SW 1271 (cell line): Measurements from ENCODE around the gene CUZD1.

ENCODE experiments used
- DNase-seq, 2 experiments: peaks; one replicate each; lab custom pipeline; 2025; lab: John Stamatoyannopoulos, UW

Gene CUZD1

DNA sequence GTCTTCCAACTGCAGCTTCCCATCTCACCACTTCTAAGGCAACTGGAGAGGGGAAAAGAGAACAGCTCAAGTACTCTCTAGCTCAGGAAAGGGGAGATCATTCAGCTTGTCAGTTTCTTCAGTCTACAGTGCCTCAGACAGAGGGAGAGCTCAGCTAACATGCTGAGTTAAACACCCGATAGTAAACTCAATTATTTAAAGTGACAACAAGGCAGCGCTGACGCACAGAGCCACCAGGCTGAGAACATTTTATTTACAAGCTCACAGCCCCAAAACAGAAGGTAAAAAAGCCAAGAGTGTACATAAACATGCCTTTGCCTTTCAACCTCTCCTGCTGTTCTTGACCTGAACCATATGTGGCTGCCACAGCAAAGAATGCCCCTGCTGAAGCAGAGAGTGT lies 10.1 kb upstream of the CUZD1 start:
- DNase-seq, result peak in 1 of 2 experiments; percentile 37

DNA sequence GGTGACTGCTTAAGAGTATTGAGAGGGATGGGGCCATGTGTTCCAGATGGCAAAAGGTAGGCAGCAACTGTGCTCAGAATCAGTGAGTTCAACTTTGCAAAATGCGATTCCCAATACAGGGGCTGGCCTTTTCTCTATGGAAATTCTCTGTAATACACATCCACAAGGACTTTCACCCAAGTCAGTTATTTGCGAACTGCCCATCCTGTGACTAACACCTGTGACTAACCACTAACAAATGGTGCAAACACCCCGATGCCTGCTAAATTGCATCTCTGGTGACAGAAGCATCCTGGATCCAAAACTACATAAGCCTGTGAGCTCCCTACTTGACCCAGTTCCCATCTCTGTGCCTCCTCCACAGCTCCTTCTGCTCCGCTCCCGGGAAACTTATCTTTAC lies 9.0 kb upstream of the CUZD1 start:
- peak; percentile 77 to 88 for DNase-seq

DNA sequence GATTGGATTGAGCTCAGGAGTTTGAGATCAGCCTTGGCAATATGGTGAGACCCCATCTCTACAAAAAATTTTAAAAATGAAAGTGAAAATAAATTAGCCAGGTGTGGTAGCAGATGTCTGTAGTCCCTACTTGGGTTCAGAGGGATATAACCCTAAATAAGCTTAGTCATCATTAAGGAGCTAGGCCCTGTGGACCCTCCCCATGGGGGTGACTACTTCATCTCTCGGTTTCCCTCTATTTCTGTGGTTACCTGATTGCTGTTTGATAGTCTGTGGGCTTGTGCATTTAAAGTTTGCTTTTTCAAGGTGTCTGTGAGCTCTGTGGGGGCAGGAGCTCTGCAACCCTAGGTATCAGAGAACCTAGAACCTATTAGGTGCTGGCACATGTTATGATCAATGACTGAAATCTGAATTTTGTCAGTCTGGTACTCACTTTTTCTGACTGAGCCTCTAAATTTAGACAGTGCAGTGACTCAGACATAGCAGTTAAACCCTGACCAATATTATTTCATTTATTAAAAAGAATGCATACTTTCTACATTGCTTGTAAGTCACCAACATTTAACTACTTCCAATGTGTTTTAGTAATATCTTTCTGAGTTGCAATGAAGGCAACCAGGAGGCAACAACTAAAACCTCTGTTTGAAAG lies 8.1 kb upstream of the CUZD1 start:
- no peak for DNase-seq

DNA sequence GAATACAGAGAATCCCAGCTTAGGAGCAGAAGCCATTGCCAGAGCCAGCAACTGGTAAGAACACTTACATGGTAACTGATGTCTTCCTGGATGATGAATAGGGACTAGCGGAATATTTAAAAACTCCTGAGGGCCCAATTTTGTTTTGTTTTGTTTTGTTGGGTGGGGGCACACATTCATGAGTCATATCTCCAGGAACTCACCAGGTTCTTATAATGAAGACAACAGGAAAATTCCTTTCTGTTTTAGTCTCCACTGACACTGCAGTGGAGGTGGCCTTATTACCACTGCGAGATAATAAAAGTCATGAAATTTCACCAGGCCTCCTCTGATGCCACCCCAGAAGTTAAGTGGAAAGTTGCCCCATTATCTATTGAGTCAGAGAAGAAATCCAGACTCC lies 6.6 kb upstream of the CUZD1 start:
- peak in 1 of 2 experiments; percentile 69 for DNase-seq

DNA sequence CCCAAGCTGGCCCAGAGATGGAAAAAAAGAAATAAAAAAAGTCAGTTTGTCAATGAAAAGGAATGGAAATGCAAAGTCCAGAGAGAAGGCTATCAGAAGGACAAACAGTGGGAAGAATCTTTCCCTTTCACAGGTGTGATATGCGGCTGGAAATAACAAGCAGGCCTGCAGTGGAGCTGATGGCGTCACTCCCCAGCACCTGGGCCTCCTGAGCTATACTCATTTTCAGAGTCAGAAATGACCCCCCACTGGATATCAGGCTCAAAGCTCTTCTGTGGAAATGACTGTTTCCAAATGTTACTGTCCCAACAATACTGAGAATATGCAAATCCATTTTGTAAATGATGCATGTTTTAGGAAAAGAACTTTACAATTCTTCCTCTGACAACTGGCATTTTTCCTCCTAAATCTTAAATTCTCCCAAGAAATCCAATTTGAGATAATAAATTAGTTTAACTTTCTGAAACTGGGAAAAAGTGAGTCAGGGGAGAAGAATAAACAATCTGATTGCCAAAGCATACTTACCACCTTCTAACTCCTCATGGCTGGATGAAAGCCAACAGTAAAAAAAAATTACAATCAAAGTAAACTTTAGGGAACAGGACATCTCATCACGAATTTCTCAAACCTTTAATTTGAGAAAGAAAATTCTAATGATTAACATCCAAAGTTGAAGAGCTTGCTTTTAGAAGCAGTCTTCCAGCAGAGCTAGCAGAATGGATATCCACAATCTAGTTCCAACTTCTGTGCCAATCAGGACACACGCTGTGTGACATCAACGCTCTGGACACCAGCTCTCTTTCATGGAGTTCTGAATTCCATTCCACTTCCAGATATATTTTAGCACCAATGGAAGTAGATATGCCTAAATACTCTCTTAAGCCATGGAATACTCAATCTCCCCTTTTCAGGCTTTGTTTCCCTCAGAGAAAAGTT lies 5.3 kb upstream of the CUZD1 start:
- DNase-seq, result peak in 1 of 2 experiments; percentile 10

DNA sequence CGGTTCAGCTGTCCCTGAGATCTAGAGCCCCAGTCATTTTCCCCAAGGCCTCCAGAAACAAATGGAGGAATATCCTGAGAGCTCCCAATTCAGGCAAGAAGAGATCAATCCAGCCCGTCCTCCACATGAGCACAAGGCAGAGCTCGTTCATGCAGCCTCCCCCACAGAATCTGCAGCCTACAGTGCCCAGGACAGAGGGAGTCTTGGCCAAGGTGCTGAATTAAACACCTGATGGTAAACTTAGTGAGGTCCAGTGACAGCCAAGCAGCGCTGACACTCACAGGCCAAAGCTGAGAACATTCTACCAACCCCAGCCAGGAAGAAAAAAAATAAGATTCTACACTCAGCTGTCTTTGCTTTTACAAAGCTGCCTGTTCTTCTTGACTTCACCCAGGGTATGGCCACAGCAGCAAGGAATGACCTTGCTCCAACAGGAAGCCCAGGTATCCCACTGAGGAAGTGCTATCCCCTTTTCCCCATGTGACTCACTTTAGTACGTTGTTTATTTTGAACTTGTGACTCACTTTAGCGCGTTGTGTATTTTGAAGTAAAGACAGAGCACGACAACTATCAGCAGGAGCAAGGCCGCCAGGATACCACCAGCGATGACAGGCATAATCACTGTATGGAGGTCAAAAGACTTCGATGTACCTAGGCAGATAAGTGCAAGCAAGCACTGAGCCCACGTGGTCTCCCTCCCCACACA lies 4.4 kb upstream of the CUZD1 start:
- DNase-seq, result peak in 1 of 2 experiments; percentile 10

DNA sequence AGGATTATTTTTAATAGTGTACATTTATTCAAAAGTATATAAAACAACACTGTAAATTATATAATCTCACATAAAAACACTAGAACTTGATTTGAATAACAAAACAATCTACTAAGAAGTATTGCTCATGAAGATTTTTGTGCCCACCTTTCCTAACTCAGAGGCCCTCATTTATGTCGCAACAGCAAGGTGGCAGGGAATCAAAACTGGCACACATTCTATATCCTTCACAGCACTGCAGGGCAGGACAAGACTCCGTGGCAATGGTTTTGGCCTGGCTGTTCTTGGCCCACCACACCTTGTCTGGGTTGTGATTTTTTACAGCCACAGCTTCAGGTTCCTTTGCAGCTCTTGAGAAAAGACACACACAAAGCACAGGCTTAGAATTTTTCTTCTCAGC lies 3.4 kb upstream of the CUZD1 start:
- DNase-seq, result no peak

DNA sequence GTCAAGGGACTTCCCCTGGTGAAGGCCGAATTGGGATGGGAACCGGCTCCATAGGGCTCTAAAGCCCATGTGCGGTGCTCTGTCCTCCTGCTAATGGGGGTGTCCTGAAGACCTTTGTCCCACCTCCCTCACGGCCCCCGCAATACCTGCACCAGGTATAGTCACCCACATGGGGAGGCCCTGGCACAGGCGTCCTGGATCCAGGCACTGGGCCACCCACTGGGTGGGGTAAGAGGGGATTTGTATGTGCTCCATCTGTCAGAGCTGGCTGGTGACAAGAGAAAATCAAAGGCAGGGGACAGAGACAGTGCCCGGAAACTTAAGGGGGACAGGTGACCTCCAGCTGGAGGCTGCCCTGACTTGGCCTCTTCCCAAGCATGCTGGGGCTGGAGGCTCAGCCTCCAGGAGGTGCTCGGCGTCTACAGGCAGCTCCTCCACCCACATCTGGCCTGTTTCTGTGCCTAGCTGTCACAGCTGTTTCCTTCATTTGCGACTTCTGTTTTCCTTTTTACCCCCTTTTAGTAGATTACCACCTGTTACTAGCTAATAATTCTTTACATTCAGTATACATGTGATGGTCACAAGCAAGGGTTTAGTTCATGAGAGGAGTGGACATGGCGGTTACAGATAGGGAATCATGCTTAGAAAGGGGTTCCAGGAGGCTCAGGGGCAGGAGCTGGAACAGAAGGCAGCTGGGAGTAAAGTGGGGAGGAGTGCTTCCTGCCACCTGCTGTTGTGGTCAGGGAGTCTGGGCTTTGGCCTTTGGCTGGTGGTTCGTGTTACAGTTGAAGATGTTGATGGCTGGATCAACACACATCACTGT lies 2.3 kb upstream of the CUZD1 start:
- peak in 1 of 2 experiments; percentile 16 for DNase-seq

DNA sequence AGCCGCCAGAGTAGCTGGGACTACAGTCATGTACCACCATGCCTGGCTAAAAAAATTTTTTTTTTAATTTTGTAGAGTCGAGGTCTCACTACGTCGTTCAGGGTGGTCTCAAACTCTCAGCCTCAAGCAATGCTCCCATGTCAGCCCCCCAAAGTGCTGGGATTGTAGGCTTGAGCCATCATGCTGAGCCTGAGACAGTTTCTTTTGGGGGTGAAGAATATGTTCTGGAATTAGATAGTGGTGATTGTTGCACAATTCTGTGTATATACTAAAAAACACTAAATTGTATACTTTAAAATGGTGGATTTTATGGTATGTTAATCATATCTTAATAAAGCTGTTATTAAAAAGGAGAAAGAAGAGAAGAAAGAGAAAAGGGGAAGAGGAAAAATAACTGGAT lies 1.5 kb downstream of the CUZD1 start:
- DNase-seq, result no peak

DNA sequence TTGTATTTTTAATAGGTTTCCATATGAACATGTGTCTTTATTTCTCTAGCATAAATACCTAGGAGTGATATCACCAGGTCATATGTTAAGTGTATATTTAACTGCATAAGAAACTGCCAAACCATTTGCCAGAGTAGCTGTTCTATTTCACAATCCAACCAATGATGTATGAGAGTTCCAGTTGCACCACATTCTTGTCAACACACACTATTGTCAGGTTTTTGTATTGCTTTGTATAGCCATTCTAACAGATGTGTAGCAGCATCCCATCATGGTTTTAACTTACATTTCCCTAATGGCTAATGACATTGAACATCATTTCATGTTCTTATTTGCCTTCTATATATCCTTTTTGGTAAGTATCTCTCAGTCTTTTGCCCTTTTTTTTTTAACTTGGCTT lies 4.1 kb downstream of the CUZD1 start:
- DNase-seq, result no peak

DNA sequence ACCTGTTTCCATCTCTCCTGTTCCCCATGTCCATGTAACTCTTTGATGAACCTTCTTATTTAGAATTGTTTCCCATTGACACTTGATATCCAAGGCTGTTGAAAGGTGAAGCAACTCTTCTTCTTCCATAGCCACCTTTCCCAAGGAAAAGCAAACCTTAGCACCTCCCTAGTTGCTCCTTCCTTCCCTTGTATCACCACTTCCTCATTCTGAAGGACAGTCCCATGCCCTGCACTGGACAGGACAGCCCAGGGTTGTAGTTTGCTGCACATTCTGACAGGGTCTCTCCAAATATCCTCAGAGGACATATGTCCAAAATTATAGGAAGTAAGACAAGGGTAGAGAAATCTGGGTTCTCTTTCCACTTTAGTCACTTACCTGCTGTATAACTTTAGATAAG lies 6.2 kb downstream of the CUZD1 start:
- no peak for DNase-seq

DNA sequence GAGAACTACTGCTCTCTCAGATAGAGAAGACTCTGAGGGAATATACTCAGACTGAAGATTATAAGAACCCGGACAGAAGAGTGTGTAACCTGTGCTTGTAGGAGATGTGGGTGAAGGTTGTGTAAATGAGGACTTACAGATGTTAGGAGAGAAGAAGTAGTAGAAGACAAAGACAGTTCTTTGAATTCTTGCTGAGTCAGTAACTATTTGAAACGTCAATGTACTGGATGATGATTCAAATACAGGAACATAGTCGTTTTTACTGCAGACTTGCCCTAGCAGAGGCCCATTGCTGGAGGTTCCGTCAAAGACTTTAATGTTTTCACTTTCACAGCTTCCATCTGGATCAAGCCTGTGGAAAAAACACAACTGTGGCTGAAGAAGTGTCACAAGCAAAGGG lies 6.8 kb downstream of the CUZD1 start:
- DNase-seq, result no peak

DNA sequence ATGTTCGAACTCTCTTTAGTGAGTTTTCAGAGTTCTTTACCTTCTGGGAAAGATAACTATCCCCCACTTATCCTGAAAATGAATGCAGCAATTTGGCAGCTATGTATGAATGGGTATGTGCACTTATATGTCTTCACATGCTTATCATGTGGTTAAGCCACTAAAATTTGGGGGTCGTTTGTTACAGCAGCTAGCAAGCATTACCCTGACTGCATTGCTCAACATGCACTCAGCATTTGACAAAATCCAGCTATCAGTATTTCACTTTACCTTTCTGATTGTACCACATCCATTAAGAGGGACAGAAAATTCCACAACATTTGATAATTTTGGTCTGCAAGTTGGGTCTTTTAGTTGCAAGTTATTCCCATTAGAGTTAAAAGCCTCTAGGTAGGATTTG lies 9.7 kb downstream of the CUZD1 start:
- DNase-seq, result no peak

DNA sequence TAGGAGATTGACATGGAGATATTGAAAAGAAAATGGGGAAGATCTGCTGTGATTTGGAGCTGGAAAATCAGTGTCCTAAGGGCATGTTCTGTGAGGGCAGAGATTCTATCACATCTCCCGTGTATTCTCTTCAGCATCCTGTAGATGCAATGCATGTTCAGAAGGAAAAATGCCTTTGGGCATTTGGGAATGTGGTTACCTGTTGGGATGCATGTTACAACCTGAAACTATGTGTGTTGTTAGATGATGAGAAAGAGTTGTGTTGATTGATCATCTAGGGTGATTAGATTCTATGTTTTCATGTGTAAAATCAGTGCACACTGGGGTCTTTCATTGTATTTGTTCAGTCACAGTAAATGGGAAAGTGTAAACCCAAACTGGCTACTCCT lies 14.7 kb downstream of the CUZD1 start:
- DNase-seq, result no peak

DNA sequence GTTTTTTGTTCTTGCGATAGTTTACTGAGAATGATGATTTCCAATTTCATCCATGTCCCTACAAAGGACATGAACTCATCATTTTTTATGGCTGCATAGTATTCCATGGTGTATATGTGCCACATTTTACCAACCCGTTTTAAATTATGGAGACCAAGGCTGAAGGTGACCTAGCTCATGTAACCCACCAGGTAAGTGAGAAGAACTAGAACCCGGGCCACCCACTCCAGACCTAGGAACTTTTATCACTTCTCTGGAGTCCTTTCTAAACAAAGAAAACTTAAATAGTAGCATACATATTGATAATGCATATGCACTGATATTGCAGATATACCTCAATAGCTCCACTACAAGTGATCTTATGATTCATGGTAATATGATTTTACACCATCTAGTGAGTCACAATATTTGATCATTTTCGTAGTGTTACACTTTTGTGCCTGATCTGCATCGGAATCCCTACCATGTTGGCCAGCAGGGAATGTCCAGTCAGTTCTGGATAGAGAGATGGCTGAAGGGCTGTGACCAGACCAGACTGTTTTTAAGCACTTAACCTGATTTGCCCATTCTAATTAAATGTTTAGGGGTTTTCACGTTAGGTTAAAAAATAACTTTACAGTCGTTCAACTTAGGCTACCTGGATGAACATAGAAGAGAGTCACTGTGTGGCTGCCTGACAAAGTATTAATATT lies 15.2 kb downstream of the CUZD1 start:
- no peak for DNase-seq

DNA sequence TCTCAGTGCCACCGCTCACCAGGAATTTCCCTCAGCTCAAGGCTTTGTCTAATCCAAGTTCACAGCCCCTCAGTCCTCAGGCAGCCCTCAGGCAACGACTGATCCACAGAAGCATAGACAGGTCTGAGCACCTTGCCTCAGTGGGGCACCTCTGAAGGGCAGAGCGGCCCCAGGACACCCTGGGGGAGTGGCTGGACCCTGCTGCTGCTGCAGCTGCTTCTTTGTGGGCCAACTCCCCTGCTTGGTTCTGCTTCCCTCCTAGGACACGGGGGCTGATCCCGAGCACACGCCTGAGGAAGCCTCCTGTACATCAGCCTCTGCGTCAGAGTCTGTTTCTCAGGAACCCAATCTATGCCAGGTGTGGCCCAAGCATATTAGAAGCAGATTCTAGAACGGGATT lies 16.2 kb downstream of the CUZD1 start:
- DNase-seq, result no peak

DNA sequence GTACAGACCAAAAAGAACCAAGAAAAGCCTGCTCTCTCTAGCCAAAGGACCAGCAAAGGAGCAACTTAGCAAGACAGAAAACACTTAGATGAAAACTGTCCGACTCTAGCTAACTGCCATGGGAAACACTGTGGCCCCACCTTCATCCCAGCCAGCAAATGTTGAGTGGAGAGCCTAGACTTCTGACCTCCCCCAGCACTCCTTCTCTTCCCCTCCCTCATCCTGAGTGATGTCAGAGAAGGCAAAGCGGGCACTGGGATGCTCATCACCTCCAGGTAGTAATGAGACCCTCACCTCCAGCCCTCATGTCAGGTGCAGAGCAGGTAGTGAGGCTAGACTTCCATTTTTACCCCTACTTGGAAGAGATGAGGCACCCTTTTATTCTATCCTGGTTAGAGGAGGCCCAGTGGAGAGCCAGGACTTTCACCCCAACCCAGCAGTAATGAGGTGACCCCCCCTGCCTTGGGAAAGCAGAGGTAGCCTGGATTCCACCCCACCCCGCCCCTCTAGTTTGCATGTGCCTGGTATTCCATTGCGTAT lies 16.9 kb downstream of the CUZD1 start:
- DNase-seq, result no peak

DNA sequence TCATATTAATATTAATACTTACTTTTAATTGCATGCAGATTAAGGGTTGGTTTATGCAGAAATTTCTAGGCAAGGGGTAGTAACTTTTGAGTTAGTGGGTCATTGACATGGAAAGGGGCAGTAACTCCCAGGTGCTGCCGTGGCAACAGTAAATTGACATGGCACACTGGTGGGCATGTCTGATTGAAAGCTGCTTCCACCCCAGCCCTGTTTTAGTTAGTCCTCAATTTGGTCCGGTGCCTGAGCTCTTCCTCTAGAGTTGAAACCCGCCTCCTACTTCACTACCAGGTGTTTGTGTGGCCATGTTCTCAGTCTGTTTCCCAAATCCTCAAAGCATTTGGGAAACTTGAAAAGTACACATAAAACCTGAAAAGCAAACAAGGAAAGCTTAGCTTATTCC lies 18.4 kb downstream of the CUZD1 start:
- DNase-seq, result no peak

DNA sequence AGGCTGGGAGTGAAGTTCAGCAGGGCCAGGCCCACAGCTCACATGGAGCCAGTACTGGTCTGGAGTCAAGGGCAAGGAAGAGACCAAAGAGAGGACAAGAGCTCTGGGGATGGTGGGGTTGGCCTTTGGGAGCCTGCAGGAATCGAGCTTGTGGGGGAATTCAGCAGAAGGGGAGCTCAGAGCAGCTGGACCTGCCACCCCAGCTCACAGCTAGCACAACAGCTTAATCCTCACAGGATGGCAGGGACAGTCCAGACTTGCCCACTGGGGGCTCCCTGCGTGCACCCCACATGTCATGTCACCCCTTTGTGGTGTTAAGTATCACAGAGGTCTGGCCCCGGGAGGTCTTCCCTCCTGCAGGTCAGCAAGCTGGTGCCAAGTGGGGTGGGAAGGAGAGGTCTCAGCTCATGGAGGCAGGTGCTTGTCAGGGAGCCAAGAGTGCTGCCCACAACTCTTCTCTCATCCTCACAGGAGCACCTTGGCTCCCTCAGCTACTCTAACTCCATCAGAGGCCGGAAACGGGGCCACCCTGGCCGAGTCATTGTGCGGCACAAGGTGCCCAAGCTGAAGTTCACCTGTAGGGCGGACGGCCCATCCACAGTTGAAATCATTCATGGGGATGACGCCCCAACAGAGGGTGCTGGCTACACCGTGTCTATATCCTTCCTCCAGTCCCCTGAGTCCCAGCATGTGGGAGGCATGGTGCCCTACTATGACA lies 22.5 kb downstream of the CUZD1 start:
- no peak for DNase-seq

DNA sequence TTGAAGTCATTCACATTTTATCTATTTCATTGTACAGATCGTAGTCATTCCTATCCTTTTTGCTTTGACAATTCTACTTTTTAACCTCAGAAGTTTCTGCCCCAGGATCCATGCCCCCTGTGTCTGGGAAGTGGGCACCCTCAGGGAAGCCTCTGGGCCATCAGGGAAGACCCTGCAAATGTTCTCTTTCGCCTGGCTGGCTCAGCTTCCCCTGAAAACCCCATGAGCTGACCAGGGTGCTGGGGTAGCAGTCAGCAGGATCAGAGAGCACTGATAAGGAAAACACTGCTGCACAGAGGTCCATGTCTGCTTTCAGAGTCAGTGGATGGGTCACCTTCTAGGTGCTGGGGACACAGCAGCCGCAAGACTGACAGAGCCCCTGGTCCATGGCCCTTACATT lies 23.8 kb downstream of the CUZD1 start:
- DNase-seq, result no peak
